Thymus (tissue), 11 donors: ENCODE measurements around the gene LIPT1. TPM values are rescaled to one million over a fixed set of nuclear protein-coding genes. Genes with fewer than 3 reads are reported as not detected.

Experiments
- DNase-seq, 9 donors: peaks; one replicate each; pipeline ENCODE4 v3.0.0-alpha.2; 2013; ENCODE audit warnings: low spot score in 9 of 9, low read depth in 6 of 9, missing footprints in 1 of 9
- H3K27ac ChIP-seq, 2 donors: one replicate each; pipeline ENCODE4 v1.5.1; 2013; ENCODE audit warnings: control low read depth in 1 of 2, low read depth in 1 of 2, low read length in 1 of 2, mild to moderate bottlenecking in 1 of 2, moderate library complexity in 1 of 2
- H3K27me3 ChIP-seq, 2 donors: one replicate each; pipeline ENCODE4 v1.5.1; 2013; ENCODE audit warnings: low read length in 1 of 2; ENCODE audit not compliant: control insufficient read depth in 2 of 2, insufficient read depth in 1 of 2
- H3K36me3 ChIP-seq, 2 donors: one replicate each; pipeline ENCODE4 v1.5.1; 2013; ENCODE audit warnings: low read length in 1 of 2, mild to moderate bottlenecking in 1 of 2, moderate library complexity in 1 of 2; ENCODE audit not compliant: control insufficient read depth in 2 of 2, insufficient read depth in 2 of 2
- H3K4me1 ChIP-seq, 2 donors: one replicate each; pipeline ENCODE4 v1.5.1; 2013; ENCODE audit warnings: low read length in 2 of 2; ENCODE audit not compliant: control insufficient read depth in 2 of 2, insufficient read depth in 2 of 2
- H3K4me3 ChIP-seq, 2 donors: one replicate each; pipeline ENCODE4 v1.5.1; 2013; ENCODE audit warnings: low read length in 2 of 2, control low read depth in 1 of 2, mild to moderate bottlenecking in 1 of 2
- H3K9me3 ChIP-seq, 2 donors: one replicate each; pipeline ENCODE4 v1.5.1; 2013; ENCODE audit warnings: low read length in 1 of 2, mild to moderate bottlenecking in 1 of 2; ENCODE audit not compliant: control insufficient read depth in 2 of 2, insufficient read depth in 1 of 2
- WGBS: extraction: QIAGEN DNeasy Blood & Tissue Kit; methylation state at CpG from one replicate; pipeline ENCODE4 v1.1.7; 2013; 5-methylcytosine and 5-hydroxymethylcytosine counted together
- polyA plus RNA-seq: library from polyadenylated mRNA; stranded (reverse); fragments of 200-250 nt; gene quantifications from one replicate; pipeline ENCODE4 v1.2.3, GENCODE V29; 2013
- total RNA-seq: library from RNA; stranded (reverse); fragments of 120-200 nt; gene quantifications from one replicate; pipeline ENCODE4 v1.2.4, GENCODE V29; 2013
- donor health status: healthy.

The LIPT1 gene
- total and polyA plus RNA-seq, 2 donors, result 8.2 to 20.4 TPM

- WGBS, result 37% methylated on average over 17 of the region's 17 CpGs
- Histone ChIP-seq H3K4me3 (peak overlapping the region; percentile 53 to 84), H3K27me3 (peaks cover 0 to 25% of the 10 kb centered on the region in 2 donors), H3K27ac (peak overlapping the region in 1 of 2 donors; percentile 81), H3K36me3 (no peaks in the 10 kb centered on the region), H3K4me1 (peaks cover 4 to 11% of the 10 kb centered on the region in 2 donors), H3K9me3 (no peaks in the 10 kb centered on the region)
- peak in 1 of 9 donors; percentile 11 for DNase-seq
These were observed 14.5 kb upstream of the LIPT1 start for GRCh38 chr2:99140056-99140859.

GRCh38 chr2:99140860-99141109, 14.0 kb upstream of the LIPT1 start:
- H3K36me3 ChIP-seq, result no peaks in the 10 kb centered on the region
- no peaks in the 10 kb centered on the region for H3K9me3 ChIP-seq
- H3K27ac ChIP-seq, result peak overlapping the region; percentile 81 to 96
- H3K27me3 ChIP-seq, result peaks cover 0 to 25% of the 10 kb centered on the region in 2 donors
- peaks cover 4 to 11% of the 10 kb centered on the region in 2 donors for H3K4me1 ChIP-seq
- peak in 1 of 9 donors; percentile 28 for DNase-seq
- under 1% methylated on average over 21 of the region's 21 CpGs for WGBS
- peak overlapping the region; percentile 53 to 84 for H3K4me3 ChIP-seq

- DNase-seq, result peak; percentile 89 to 97 (median 94)
- H3K4me3 ChIP-seq, result peak within 1 kb of the TSS; percentile 53 to 84
- peaks cover 4 to 11% of the 10 kb centered on the region in 2 donors for H3K4me1 ChIP-seq
- H3K27me3 ChIP-seq, result peaks cover 0 to 25% of the 10 kb centered on the region in 2 donors
- no peaks in the 10 kb centered on the region for H3K36me3 ChIP-seq
- WGBS, result under 1% methylated on average over 84 of the region's 84 CpGs
- H3K27ac ChIP-seq, result peak within 1 kb of the TSS; percentile 81 to 96
- no peaks in the 10 kb centered on the region for H3K9me3 ChIP-seq
These were observed 13.4 kb upstream of the LIPT1 start, which contains the start of gene C2orf15 for GRCh38 chr2:99141110-99142108. Gene C2orf15 (plus strand): TSS chr2:99141707. CDS start chr2:99150559, 8,852 bp downstream.

GRCh38 chr2:99150706-99151105, 4.1 kb upstream of the LIPT1 start:
- Histone ChIP-seq H3K27ac (no peak overlapping the region), H3K36me3 (no peaks in the 10 kb centered on the region), H3K27me3 (no peaks in the 10 kb centered on the region), H3K4me3 (no peak overlapping the region), H3K4me1 (peaks cover 9 to 13% of the 10 kb centered on the region in 2 donors), H3K9me3 (no peaks in the 10 kb centered on the region)
- 91% methylated on average over 1 of the region's 1 CpG for WGBS
- no peak for DNase-seq

- DNase-seq, result no peak
- Histone ChIP-seq H3K27me3 (no peaks in the 10 kb centered on the region), H3K27ac (no peak overlapping the region), H3K4me1 (peaks cover 9 to 14% of the 10 kb centered on the region in 2 donors), H3K4me3 (no peak overlapping the region), H3K9me3 (no peaks in the 10 kb centered on the region), H3K36me3 (peaks cover 0 to 5% of the 10 kb centered on the region in 2 donors)
- WGBS, result 97% methylated on average over 7 of the region's 7 CpGs
These were observed 2.4 kb upstream of the LIPT1 start for GRCh38 chr2:99152199-99152895.

- peak overlapping the region; percentile 78 to 99 for H3K27ac ChIP-seq
These were observed 704 bp upstream of the LIPT1 start for GRCh38 chr2:99153921-99154604.

GRCh38 chr2:99156891-99157290, 2.1 kb downstream of the LIPT1 start:
- Histone ChIP-seq H3K9me3 (no peaks in the 10 kb centered on the region), H3K4me1 (peaks cover 9 to 14% of the 10 kb centered on the region in 2 donors), H3K36me3 (peaks cover 0 to 6% of the 10 kb centered on the region in 2 donors), H3K27me3 (no peaks in the 10 kb centered on the region), H3K4me3 (no peak overlapping the region), H3K27ac (no peak overlapping the region)
- 92% methylated on average over 1 of the region's 1 CpG for WGBS
- no peak for DNase-seq

More at GRCh38 chr2:99153921-99154604, 704 bp upstream of the LIPT1 start:
- DNase-seq, result no peak
- Histone ChIP-seq H3K36me3 (peaks cover 0 to 5% of the 10 kb centered on the region in 2 donors), H3K4me1 (peaks cover 9 to 14% of the 10 kb centered on the region in 2 donors), H3K27me3 (no peaks in the 10 kb centered on the region), H3K9me3 (no peaks in the 10 kb centered on the region), H3K4me3 (peak overlapping the region; percentile 60 to 61)
- WGBS, result 55% methylated on average over 12 of the region's 12 CpGs

GRCh38 chr2:99158599-99158998, 3.8 kb downstream of the LIPT1 start:
- no peak for DNase-seq
- WGBS, result 97% methylated on average over 5 of the region's 5 CpGs
- peaks cover 0 to 8% of the 10 kb centered on the region in 2 donors for H3K36me3 ChIP-seq

More at GRCh38 chr2:99158599-99158998, 3.8 kb downstream of the LIPT1 start:
- H3K9me3 ChIP-seq, result no peaks in the 10 kb centered on the region
- H3K4me3 ChIP-seq, result no peak overlapping the region
- H3K27ac ChIP-seq, result no peak overlapping the region
- H3K27me3 ChIP-seq, result no peaks in the 10 kb centered on the region
- H3K4me1 ChIP-seq, result peaks cover 9 to 14% of the 10 kb centered on the region in 2 donors
